IPS-18a (cell line): ENCODE results near the gene CYP27B1.

ENCODE experiments used
- H3K27ac ChIP-seq: one replicate; pipeline ENCODE4 v1.5.1; 2013; ENCODE audit warnings: low read length
- H3K27me3 ChIP-seq: one replicate; pipeline ENCODE4 v1.6.1; 2013; ENCODE audit warnings: mild to moderate bottlenecking, low read length; ENCODE audit not compliant: control insufficient read depth, insufficient read depth
- H3K36me3 ChIP-seq: one replicate; pipeline ENCODE4 v1.6.1; 2013; ENCODE audit warnings: low read depth, low read length; ENCODE audit not compliant: control insufficient read depth
- H3K4me1 ChIP-seq: one replicate; pipeline ENCODE4 v1.6.1; 2013; ENCODE audit warnings: low read depth, low read length; ENCODE audit not compliant: control insufficient read depth
- H3K4me3 ChIP-seq: one replicate; pipeline ENCODE4 v1.5.1; 2013; ENCODE audit warnings: low read length
- H3K9ac ChIP-seq: one replicate; pipeline ENCODE4 v1.6.1; 2013; ENCODE audit warnings: mild to moderate bottlenecking, low read length, moderate library complexity
- H3K9me3 ChIP-seq: one replicate; pipeline ENCODE4 v1.6.1; 2013; ENCODE audit warnings: low read depth, low read length; ENCODE audit not compliant: control insufficient read depth

The CYP27B1 gene, protein sequence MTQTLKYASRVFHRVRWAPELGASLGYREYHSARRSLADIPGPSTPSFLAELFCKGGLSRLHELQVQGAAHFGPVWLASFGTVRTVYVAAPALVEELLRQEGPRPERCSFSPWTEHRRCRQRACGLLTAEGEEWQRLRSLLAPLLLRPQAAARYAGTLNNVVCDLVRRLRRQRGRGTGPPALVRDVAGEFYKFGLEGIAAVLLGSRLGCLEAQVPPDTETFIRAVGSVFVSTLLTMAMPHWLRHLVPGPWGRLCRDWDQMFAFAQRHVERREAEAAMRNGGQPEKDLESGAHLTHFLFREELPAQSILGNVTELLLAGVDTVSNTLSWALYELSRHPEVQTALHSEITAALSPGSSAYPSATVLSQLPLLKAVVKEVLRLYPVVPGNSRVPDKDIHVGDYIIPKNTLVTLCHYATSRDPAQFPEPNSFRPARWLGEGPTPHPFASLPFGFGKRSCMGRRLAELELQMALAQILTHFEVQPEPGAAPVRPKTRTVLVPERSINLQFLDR

DNA sequence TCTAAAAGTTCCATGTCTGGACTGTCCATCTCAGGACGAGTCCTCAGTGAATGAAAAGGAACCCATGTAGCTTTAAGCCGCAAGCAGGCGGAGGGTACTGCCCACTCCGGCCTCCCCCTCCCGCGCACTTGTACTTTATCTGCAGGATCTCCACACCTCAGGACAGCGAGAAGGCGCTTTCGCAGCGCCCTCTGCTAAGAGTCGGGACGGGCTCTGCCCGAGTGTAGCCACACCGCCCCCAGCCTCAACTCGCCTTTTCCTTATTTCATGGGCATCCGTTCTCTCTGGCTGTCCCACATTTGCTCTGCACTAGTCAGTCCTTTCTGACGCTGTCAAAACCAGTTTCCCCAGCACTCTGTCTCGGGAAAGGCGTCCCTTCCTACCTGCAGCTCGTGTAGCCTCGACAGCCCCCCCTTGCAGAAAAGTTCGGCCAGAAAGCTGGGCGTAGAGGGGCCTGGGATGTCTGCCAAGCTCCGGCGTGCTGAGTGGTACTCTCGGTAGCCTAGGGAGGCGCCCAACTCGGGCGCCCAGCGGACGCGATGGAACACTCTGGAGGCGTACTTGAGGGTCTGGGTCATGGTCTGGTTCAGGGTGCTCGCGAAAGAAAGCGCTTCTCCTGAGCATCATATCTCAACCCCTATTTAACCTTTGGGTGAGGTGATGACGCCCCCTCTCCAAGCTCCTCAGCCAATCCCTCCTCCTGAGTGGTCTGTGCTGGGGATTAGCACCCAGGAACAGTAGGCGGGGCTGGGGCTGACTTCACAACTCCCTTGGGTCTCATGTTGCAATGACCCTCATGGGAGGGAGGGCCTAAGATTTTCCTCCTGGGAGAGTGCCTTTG lies at the start of gene CYP27B1:
Gene CYP27B1 (minus strand): TSS at position 615 of the 841 bp plus-strand sequence. CDS start 37 bp downstream, at position 578.
- Histone ChIP-seq H3K9me3 (no peaks in the 10 kb centered on the region), H3K4me3 (peak within 1 kb of the TSS; percentile 58), H3K4me1 (peaks cover 17% of the 10 kb centered on the region), H3K27ac (no peak within 1 kb of the TSS), H3K9ac (peak within 1 kb of the TSS; percentile 19), H3K36me3 (peaks cover 26% of the 10 kb centered on the region), H3K27me3 (peaks cover 55% of the 10 kb centered on the region)

GRCh38 chr12:57816001-57816854 lies 49.4 kb upstream of the CYP27B1 start:
- Histone ChIP-seq H3K9ac (no peak overlapping the region), H3K4me3 (no peak overlapping the region), H3K27me3 (no peaks in the 10 kb centered on the region), H3K27ac (no peak overlapping the region), H3K4me1 (no peaks in the 10 kb centered on the region), H3K9me3 (no peaks in the 10 kb centered on the region), H3K36me3 (no peaks in the 10 kb centered on the region)

DNA sequence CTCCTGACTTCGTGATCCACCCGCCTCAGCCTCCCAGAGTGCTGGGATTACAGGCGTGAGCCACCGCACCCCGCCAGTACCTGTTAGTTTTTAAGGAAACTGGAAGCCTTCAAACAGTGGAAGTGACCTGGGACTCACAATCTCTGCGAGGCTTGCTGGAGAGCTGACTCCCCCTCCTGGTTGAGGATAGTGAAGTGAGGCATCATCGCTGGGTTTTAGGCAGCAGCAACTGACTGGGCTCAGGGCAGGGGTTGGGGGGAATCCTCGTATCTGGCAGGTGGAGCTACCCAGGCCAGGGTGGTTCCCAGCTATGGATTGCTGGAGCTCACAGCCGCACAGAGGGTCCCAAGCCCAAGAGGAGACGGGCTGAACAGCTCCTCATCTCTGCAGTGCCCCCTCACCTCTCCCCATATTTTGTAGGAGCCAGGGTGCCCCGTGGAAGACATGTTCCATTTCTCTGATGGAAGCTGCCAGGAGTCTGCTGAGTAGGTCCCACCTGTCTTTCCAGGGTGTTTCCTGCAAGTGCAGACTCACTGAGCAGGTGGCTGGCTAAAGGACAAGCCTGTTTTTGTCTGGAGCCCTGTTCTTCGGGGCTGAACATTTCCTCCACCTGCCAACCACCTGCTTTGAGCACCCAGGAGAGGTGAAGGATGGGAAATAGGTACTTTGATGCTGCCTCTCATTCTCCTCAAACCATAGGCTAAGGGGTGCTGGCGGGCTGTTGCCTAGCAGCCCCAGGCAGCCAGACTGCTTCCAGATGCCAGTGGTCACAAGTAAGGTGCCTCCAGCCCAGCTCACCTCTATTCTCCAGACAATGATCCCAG lies 48.5 kb upstream of the CYP27B1 start:
- Histone ChIP-seq H3K9ac (no peak overlapping the region), H3K4me1 (no peaks in the 10 kb centered on the region), H3K27me3 (no peaks in the 10 kb centered on the region), H3K36me3 (no peaks in the 10 kb centered on the region), H3K9me3 (no peaks in the 10 kb centered on the region), H3K4me3 (no peak overlapping the region), H3K27ac (no peak overlapping the region)

DNA sequence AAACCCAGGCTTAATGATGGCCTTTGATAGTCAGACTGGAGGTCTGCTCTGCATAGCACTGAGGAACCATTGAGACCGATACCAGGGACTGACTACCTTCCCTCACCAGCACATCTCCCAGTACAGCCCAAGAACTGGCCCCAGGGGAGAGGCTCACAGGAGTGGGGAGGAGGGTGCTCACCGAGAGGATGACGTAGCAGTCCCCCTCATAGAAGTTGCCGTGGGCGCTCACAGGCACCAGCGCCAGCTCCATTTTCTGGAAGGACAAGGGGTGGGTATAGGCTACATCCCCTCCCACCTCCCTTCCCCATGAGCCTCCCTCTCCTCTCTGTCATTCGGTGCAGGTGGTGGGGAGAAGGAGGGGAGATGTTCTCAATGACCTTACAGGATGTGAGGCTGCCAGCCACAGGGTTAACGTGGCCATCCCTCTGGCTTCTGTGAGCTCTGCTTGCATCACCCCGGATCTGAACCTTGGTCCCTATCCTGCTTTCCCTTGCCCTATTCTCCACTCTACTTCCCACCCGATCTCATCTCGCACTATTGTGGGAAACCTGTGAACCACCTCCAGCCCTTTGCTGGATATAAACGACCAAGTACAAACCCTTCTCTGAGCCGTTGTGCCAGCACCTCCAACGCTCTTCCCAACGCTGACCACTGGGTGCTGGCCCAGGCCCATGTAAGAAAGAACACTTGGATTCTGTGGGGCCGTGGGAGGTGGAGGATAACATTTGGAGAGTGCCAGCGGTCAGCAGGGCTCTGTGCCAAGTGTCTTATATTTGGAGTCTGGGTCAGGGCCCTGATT lies 47.3 kb upstream of the CYP27B1 start:
- Histone ChIP-seq H3K9ac (no peak overlapping the region), H3K4me3 (no peak overlapping the region), H3K36me3 (no peaks in the 10 kb centered on the region), H3K27ac (no peak overlapping the region), H3K27me3 (no peaks in the 10 kb centered on the region), H3K9me3 (no peaks in the 10 kb centered on the region), H3K4me1 (no peaks in the 10 kb centered on the region)

DNA sequence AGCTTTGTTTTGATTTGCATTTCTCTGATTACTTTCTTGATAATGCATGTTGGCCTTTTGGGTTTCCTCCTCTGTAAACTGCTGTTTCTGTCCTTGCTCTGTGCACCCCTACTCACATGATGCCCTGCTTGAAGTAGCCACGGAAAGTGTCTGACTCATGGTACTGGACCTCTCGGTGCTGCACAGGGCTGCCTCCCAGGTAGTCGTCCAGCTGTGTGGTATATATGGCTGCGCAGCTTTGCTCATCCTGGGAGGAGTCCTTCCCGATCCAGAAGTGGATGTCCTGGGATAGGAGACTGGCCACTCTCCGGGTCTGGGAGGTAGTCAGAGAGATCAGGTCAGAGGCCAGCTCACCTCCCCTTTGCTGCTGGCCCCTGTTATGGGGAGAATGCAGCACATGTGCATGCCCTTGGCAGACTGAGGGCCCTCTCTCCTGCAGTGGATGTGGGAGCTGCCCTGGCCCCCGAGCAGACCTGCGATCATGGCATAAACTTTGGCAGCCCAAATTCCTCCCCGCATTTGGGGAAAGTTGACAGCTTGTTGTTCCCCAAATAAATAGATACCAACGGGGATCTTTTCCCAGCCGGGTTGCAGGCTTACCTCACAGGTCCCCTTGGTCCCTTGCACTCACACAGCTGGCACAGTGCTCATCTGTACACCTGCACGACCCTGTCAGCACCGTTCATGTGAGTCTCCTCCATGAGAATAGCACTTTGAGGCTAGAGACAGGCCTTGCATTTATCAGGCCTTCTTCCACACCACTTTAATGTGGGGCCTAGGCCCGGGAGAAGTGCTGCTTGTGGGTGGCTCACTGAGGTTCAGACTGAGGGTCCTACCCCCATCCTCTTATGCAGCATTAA lies 46.5 kb upstream of the CYP27B1 start:
- Histone ChIP-seq H3K27ac (no peak overlapping the region), H3K9me3 (no peaks in the 10 kb centered on the region), H3K4me3 (no peak overlapping the region), H3K9ac (no peak overlapping the region), H3K4me1 (no peaks in the 10 kb centered on the region), H3K27me3 (no peaks in the 10 kb centered on the region), H3K36me3 (no peaks in the 10 kb centered on the region)

- H3K9me3 ChIP-seq: no peaks in the 10 kb centered on the region
- no peaks in the 10 kb centered on the region for H3K36me3 ChIP-seq
- no peak overlapping the region for H3K4me3 ChIP-seq
- no peak overlapping the region for H3K9ac ChIP-seq
- no peaks in the 10 kb centered on the region for H3K4me1 ChIP-seq
- no peaks in the 10 kb centered on the region for H3K27me3 ChIP-seq
- H3K27ac ChIP-seq: no peak overlapping the region
Observed at GRCh38 chr12:57811028-57811755, 44.3 kb upstream of the CYP27B1 start.

GRCh38 chr12:57810450-57810849 lies 43.6 kb upstream of the CYP27B1 start:
- no peaks in the 10 kb centered on the region for H3K27me3 ChIP-seq
- H3K36me3 ChIP-seq: no peaks in the 10 kb centered on the region
- no peak overlapping the region for H3K27ac ChIP-seq
- H3K9ac ChIP-seq: no peak overlapping the region
- H3K4me1 ChIP-seq: no peaks in the 10 kb centered on the region
- H3K9me3 ChIP-seq: no peaks in the 10 kb centered on the region
- H3K4me3 ChIP-seq: no peak overlapping the region

GRCh38 chr12:57809425-57809824 lies 42.5 kb upstream of the CYP27B1 start:
- no peak overlapping the region for H3K9ac ChIP-seq
- no peaks in the 10 kb centered on the region for H3K4me1 ChIP-seq
- no peak overlapping the region for H3K4me3 ChIP-seq
- no peaks in the 10 kb centered on the region for H3K36me3 ChIP-seq
- H3K27me3 ChIP-seq: no peaks in the 10 kb centered on the region
- H3K27ac ChIP-seq: no peak overlapping the region
- H3K9me3 ChIP-seq: no peaks in the 10 kb centered on the region

GRCh38 chr12:57808351-57808750 lies 41.5 kb upstream of the CYP27B1 start:
- Histone ChIP-seq H3K4me3 (no peak overlapping the region), H3K27ac (no peak overlapping the region), H3K36me3 (no peaks in the 10 kb centered on the region), H3K9ac (no peak overlapping the region), H3K9me3 (no peaks in the 10 kb centered on the region), H3K4me1 (no peaks in the 10 kb centered on the region), H3K27me3 (no peaks in the 10 kb centered on the region)
